HG03280 (cell line): ENCODE data around the gene C11orf16.
"Not testable (repeated sequence)": the region's sequence is repeated elsewhere in the genome, so short reads cannot be mapped to it uniquely, and the experiment has no call there.

Source experiments
- ATAC-seq: cut with Tn5 transposase; IDR thresholded peaks from one replicate; pipeline ENCODE4 v1.9.1; 2021; ENCODE audit warnings: mild to moderate bottlenecking, moderate library complexity; ENCODE audit not compliant: unreplicated experiment

C11orf16 gene

GRCh38 chr11:8899119-8899753, 33.5 kb downstream of the C11orf16 start:
- ATAC-seq = no peak

- not testable (repeated sequence) for ATAC-seq
Measured at GRCh38 chr11:8891185-8891584, 41.6 kb downstream of the C11orf16 start.

- no peak for ATAC-seq
Measured at GRCh38 chr11:8886322-8886721, 46.4 kb downstream of the C11orf16 start.

DNA sequence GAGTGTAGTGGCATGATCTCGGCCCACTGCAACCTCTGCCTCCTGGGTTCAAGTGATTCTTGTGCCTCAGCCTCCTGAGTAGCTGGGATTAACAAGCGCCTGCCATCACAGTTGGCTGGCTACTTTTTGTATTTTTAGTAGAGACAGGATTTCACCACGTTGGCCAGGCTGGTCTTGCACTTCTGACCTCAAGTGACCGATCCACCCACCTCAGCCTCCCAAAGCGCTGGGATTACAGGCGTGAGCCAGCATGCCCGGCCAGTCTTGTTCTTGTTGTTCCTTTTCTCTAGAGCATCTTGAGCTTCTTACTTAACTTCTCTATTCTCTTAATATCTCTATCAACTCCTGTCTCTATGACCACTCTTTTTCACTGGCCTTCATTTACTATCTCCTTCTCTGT, 51.2 kb downstream of the C11orf16 start:
- not testable (repeated sequence) for ATAC-seq

DNA sequence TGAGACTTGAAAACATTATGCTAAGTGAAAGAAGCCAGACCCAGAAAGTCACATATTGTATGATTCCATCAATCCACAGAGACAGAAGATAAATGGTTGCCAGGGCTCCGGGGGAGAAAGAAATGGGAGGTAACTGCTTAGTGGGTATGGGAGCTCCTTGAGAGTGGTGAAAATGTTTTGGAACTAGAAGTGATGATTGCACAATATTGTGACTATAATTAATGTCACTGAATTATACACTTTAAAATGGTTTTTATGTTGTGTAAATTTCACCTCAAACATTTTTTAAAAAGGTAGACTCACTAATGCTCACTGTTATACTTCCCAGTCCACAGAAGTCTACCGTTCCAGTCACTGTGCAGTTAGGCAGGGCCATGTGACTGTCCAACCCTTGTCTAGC, 54.0 kb downstream of the C11orf16 start:
- ATAC-seq = no peak

GRCh38 chr11:8873741-8874405, 58.9 kb downstream of the C11orf16 start:
- ATAC-seq = no peak

GRCh38 chr11:8871962-8872361, 60.8 kb downstream of the C11orf16 start:
- no peak for ATAC-seq

GRCh38 chr11:8871171-8871775, 61.5 kb downstream of the C11orf16 start:
- no peak for ATAC-seq

GRCh38 chr11:8870411-8871170, 62.2 kb downstream of the C11orf16 start:
- ATAC-seq = no peak
